ENCODE results near the gene C3AR1.

DNA sequence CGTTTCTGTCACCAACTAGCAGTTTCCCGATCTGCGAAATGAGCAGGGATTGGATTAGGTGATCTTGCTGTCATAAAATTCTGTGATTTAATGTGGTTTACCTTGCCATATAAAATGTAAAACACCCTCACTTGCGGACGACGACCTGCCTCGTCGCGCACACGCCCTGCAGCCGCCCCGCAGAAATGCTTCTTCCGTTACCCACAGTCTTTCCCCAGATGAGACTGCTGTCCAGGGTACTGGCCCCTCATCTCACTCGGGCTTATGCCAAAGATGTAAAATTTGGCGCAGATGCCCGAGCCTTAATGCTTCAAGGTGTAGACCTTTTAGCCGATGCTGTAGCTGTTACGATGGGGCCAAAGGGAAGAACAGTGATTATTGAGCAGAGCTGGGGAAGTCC is 51.3 kb downstream of the C3AR1 start:
- TF ChIP-seq, protein P1, sequence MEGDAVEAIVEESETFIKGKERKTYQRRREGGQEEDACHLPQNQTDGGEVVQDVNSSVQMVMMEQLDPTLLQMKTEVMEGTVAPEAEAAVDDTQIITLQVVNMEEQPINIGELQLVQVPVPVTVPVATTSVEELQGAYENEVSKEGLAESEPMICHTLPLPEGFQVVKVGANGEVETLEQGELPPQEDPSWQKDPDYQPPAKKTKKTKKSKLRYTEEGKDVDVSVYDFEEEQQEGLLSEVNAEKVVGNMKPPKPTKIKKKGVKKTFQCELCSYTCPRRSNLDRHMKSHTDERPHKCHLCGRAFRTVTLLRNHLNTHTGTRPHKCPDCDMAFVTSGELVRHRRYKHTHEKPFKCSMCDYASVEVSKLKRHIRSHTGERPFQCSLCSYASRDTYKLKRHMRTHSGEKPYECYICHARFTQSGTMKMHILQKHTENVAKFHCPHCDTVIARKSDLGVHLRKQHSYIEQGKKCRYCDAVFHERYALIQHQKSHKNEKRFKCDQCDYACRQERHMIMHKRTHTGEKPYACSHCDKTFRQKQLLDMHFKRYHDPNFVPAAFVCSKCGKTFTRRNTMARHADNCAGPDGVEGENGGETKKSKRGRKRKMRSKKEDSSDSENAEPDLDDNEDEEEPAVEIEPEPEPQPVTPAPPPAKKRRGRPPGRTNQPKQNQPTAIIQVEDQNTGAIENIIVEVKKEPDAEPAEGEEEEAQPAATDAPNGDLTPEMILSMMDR (IDR thresholded peaks at IDR 0.05) = no peak
- no peak for TF ChIP-seq POLR2AphosphoS5 (IDR thresholded peaks at IDR 0.05)
